ENCODE data around the gene AGAP2. TPM values are rescaled to one million over a fixed set of nuclear protein-coding genes. Genes with fewer than 3 reads are reported as not detected.

AGAP2 gene
- total and polyA plus RNA-seq, 2 of the 13 experiments (the other 11 are each of a cell fraction or from before 2014, with no cell fraction given) = 0.38 to 0.45 TPM

DNA sequence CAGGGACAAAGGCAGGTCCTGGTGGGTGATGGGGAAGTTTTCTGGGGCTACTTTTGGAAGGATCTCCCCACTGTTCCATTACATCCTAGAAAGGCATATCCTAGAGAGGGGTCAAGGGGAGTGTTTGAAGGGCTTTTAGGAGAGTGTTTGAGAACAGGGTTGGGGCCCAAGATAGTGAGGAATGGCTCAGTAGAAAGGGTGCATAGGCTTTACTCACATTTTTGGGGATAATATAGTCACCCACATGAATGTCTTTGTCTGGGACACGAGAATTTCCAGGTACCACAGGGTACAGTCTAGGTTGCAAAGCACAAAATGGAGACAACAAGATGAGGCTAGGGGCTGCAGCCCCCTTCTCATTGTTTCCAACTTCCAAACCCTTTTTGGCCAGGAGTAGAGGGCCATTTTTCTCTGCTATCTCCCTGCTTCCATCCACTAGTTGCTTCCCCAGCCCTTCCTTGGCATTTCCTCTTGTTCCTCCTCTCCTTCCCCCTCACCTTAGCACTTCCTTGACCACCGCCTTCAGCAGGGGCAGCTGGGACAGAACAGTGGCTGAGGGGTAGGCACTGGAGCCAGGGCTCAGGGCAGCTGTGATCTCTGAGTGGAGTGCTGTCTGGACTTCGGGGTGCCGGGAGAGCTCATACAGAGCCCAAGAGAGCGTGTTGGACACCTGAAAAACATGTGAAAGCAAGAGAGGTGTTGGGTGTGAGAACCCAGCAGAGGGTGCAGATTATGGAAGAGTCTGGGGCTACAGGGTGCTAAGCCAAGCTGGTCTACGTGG is 25.5 kb upstream of the AGAP2 start (continued):
- TF ChIP-seq, protein P1, sequence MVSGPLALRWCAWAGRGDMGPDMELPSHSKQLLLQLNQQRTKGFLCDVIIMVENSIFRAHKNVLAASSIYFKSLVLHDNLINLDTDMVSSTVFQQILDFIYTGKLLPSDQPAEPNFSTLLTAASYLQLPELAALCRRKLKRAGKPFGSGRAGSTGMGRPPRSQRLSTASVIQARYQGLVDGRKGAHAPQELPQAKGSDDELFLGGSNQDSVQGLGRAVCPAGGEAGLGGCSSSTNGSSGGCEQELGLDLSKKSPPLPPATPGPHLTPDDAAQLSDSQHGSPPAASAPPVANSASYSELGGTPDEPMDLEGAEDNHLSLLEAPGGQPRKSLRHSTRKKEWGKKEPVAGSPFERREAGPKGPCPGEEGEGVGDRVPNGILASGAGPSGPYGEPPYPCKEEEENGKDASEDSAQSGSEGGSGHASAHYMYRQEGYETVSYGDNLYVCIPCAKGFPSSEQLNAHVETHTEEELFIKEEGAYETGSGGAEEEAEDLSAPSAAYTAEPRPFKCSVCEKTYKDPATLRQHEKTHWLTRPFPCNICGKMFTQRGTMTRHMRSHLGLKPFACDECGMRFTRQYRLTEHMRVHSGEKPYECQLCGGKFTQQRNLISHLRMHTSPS (CRISPR knock-in tag; IDR thresholded peaks at IDR 0.05; ENCODE audit: low read depth) = no peak
- TF ChIP-seq, protein P2, sequence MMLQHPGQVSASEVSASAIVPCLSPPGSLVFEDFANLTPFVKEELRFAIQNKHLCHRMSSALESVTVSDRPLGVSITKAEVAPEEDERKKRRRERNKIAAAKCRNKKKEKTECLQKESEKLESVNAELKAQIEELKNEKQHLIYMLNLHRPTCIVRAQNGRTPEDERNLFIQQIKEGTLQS (CRISPR knock-in tag; IDR thresholded peaks at IDR 0.05) = no peak

DNA sequence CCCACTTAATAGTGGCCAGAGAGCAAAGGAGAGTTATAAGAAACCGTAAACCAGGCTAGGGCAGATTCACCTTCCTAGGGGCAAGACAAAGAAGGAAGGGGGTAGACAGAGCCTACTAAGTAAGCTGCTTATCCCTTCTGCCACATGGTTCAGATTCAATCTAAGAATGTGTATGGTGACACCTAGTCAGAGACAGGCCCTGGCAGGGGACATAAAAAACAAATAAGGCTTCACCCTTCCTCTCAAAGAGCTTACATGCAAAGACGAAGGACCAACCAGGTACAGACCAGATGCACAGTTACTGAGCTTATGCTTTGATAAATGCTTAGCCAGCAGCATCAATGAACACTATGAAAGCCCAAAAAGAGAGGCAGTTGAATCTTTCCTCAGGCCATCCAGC is 23.9 kb upstream of the AGAP2 start:
- FAIRE-seq (no peak), DNase-seq (ENCODE audit: low spot score) (no peak), ATAC-seq (no peak)
- Histone ChIP-seq H3K79me2 (ENCODE audit: insufficient read depth, low read length) (no peaks in the 10 kb centered on the region), H3K27me3 (ENCODE audit: control insufficient read depth in 1 of 2, insufficient read depth in 2 of 2, low read length in 2 of 2) (peaks cover 0 to 6% of the 10 kb centered on the region in 2 experiments; a peak in 1 of 5 replicates), H3K9me3 (ENCODE audit: low read length) (no peaks in the 10 kb centered on the region), H3K36me3 (replicated peaks in 1 of 2; ENCODE audit: control insufficient read depth in 1 of 2, insufficient read depth in 2 of 2, low read length in 2 of 2) (no peaks in the 10 kb centered on the region; a peak in 1 of 5 replicates), H3K27ac (ENCODE audit: extremely low read length, insufficient read depth, low read length) (no peak overlapping the region), H4K20me1 (ENCODE audit: insufficient read depth, low read length) (no peaks in the 10 kb centered on the region), H3K4me3 (replicated peaks in 1 of 3; ENCODE audit: insufficient read depth in 1 of 3, low read depth in 2 of 3, low read length in 3 of 3) (no peak overlapping the region), H3K4me2 (ENCODE audit: low read depth, low read length) (no peak overlapping the region), H3K9ac (ENCODE audit: insufficient read depth, low read depth, low read length) (no peak overlapping the region), H3K4me1 (ENCODE audit: insufficient read depth, low read length) (peaks cover 36% of the 10 kb centered on the region), H2AFZ (ENCODE audit: low read length) (no peak overlapping the region)
- POLR2A ChIA-PET = no interaction called here
- CTCF ChIA-PET (ENCODE audit: low intra/inter-chr PET ratio, low total read pairs) = no interaction called here
- WGBS (ENCODE audit: low lambda C conversion rate) = 91% methylated on average over 2 of the region's 2 CpGs
- intact Hi-C loops (cut with micrococcal nuclease; ENCODE audit: unreplicated experiment) (no loop called here), in situ Hi-C loops (cut with HindIII; ENCODE audit: extremely low pct_ligation_motif_present, low pct_unique_long_range_greater_than_20kb) (no loop called here)
- no peak for TF ChIP-seq ZNF878 (CRISPR knock-in tag; IDR thresholded peaks at IDR 0.05)
- TF ChIP-seq, protein P3, sequence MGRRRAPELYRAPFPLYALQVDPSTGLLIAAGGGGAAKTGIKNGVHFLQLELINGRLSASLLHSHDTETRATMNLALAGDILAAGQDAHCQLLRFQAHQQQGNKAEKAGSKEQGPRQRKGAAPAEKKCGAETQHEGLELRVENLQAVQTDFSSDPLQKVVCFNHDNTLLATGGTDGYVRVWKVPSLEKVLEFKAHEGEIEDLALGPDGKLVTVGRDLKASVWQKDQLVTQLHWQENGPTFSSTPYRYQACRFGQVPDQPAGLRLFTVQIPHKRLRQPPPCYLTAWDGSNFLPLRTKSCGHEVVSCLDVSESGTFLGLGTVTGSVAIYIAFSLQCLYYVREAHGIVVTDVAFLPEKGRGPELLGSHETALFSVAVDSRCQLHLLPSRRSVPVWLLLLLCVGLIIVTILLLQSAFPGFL (CRISPR knock-in tag; IDR thresholded peaks at IDR 0.05) = no peak
- TF ChIP-seq ZNF768 (CRISPR knock-in tag; IDR thresholded peaks at IDR 0.05) = no peak
- no peak for TF ChIP-seq HNF4A (CRISPR knock-in tag; IDR thresholded peaks at IDR 0.05)
- no peak for TF ChIP-seq ZNF44 (CRISPR knock-in tag; IDR thresholded peaks at IDR 0.05)
- TF ChIP-seq, protein P4, sequence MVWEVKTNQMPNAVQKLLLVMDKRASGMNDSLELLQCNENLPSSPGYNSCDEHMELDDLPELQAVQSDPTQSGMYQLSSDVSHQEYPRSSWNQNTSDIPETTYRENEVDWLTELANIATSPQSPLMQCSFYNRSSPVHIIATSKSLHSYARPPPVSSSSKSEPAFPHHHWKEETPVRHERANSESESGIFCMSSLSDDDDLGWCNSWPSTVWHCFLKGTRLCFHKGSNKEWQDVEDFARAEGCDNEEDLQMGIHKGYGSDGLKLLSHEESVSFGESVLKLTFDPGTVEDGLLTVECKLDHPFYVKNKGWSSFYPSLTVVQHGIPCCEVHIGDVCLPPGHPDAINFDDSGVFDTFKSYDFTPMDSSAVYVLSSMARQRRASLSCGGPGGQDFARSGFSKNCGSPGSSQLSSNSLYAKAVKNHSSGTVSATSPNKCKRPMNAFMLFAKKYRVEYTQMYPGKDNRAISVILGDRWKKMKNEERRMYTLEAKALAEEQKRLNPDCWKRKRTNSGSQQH (CRISPR knock-in tag; IDR thresholded peaks at IDR 0.05; ENCODE audit: low read depth) = no peak
- TF ChIP-seq, protein P5, sequence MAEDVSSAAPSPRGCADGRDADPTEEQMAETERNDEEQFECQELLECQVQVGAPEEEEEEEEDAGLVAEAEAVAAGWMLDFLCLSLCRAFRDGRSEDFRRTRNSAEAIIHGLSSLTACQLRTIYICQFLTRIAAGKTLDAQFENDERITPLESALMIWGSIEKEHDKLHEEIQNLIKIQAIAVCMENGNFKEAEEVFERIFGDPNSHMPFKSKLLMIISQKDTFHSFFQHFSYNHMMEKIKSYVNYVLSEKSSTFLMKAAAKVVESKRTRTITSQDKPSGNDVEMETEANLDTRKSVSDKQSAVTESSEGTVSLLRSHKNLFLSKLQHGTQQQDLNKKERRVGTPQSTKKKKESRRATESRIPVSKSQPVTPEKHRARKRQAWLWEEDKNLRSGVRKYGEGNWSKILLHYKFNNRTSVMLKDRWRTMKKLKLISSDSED (CRISPR knock-in tag; IDR thresholded peaks at IDR 0.05) = no peak
- TF ChIP-seq NFE2L1 (CRISPR knock-in tag; IDR thresholded peaks at IDR 0.05; ENCODE audit: borderline replicate concordance) = no peak
- no peak for TF ChIP-seq ARNTL (CRISPR knock-in tag; IDR thresholded peaks at IDR 0.05)
- no peak for TF ChIP-seq SIX4 (CRISPR knock-in tag; IDR thresholded peaks at IDR 0.05)
- BruUV-seq (replicated peaks) = no TSS peak
